CD14-positive monocyte (primary cell): ENCODE measurements around the gene STK32B. TPM values are rescaled to one million over a fixed set of nuclear protein-coding genes. Genes with fewer than 3 reads are reported as not detected.

Experiments
- DNase-seq, 3 donors: peaks; one replicate each; pipeline ENCODE4 v3.0.0-alpha.2; 2011 to 2022
- H2AFZ ChIP-seq: 2 replicates; pipeline ENCODE4 v1.6.0; 2012; ENCODE audit warnings: mild to moderate bottlenecking, low read depth, low read length, inconsistent platforms; ENCODE audit not compliant: insufficient read depth, poor library complexity, severe bottlenecking
- H3K27ac ChIP-seq, 2 donors: 1 replicate in 1 of 2; 2 replicates in 1 of 2; pipeline ENCODE4 v1.5.1; 2012 to 2013; ENCODE audit warnings: low read length in 2 of 2, control low read depth in 1 of 2, inconsistent platforms in 1 of 2, low read depth in 1 of 2, mild to moderate bottlenecking in 1 of 2
- H3K27me3 ChIP-seq, 2 donors: one replicate each; pipeline versions ENCODE4 v1.6.0 to v1.6.1; 2011 to 2013; ENCODE audit warnings: low read length in 2 of 2; ENCODE audit not compliant: control insufficient read depth in 2 of 2, insufficient read depth in 2 of 2
- H3K36me3 ChIP-seq, 2 donors: replicated peaks in 1 of 2; 1 replicate in 1 of 2; 2 replicates in 1 of 2; pipeline versions ENCODE4 v1.5.1 to v1.6.1; 2012 to 2013; ENCODE audit warnings: low read length in 2 of 2, control low read depth in 1 of 2, inconsistent platforms in 1 of 2, mild to moderate bottlenecking in 1 of 2; ENCODE audit not compliant: insufficient read depth in 2 of 2, control insufficient read depth in 1 of 2
- H3K4me1 ChIP-seq, 2 donors: 1 replicate in 1 of 2; 2 replicates in 1 of 2; pipeline versions ENCODE4 v1.5.1 to v1.6.1; 2012 to 2013; ENCODE audit warnings: low read length in 2 of 2, control low read depth in 1 of 2, inconsistent platforms in 1 of 2, mild to moderate bottlenecking in 1 of 2, moderate library complexity in 1 of 2; ENCODE audit not compliant: insufficient read depth in 2 of 2, control insufficient read depth in 1 of 2
- H3K4me2 ChIP-seq: replicated peaks from 2 replicates; pipeline ENCODE3; 2012; ENCODE audit warnings: low read length, moderate library complexity, mild to moderate bottlenecking; ENCODE audit not compliant: poor library complexity, severe bottlenecking; ENCODE audit errors: extremely low read depth
- H3K4me3 ChIP-seq, 3 experiments: fragments of 200-600 bp in 1 of 3; sonication (generic) in 1 of 3; replicated peaks in 1 of 3; 1 replicate in 2 of 3; 2 replicates in 1 of 3; pipeline ENCODE4 v1.5.1; 2011 to 2013; ENCODE audit warnings: low read length in 3 of 3, mild to moderate bottlenecking in 3 of 3, control low read depth in 2 of 3, low read depth in 2 of 3, inconsistent platforms in 1 of 3, moderate library complexity in 1 of 3
- H3K79me2 ChIP-seq: 2 replicates; pipeline ENCODE4 v1.6.0; 2012; ENCODE audit warnings: mild to moderate bottlenecking, control low read depth, inconsistent platforms, low read length, moderate library complexity; ENCODE audit not compliant: insufficient read depth
- H3K9ac ChIP-seq: 2 replicates; pipeline ENCODE4 v1.6.0; 2017; ENCODE audit warnings: low read length, mild to moderate bottlenecking; ENCODE audit not compliant: insufficient read depth, poor library complexity, severe bottlenecking
- H3K9me3 ChIP-seq, 2 donors: replicated peaks in 1 of 2; 1 replicate in 1 of 2; 2 replicates in 1 of 2; pipeline versions ENCODE4 v1.5.1 to v1.6.1; 2012 to 2013; ENCODE audit warnings: low read length in 2 of 2, control low read depth in 1 of 2; ENCODE audit not compliant: control insufficient read depth in 1 of 2, insufficient read depth in 1 of 2
- H4K20me1 ChIP-seq: 2 replicates; pipeline ENCODE4 v1.6.0; 2012; ENCODE audit warnings: mild to moderate bottlenecking, low read length, control low read depth, moderate library complexity; ENCODE audit not compliant: insufficient read depth
- H3K27ac Mint-ChIP-seq, 7 donors: one replicate each; pipeline ENCODE4 v1.8.0; 2020; ENCODE audit warnings: mild to moderate bottlenecking in 7 of 7, mixed read lengths in 7 of 7, moderate library complexity in 6 of 7, inconsistent platforms in 2 of 7
- H3K27me3 Mint-ChIP-seq, 3 donors: one replicate each; pipeline ENCODE4 v1.8.0; 2021 to 2022; ENCODE audit warnings: low read depth in 3 of 3, mild to moderate bottlenecking in 3 of 3, mixed read lengths in 3 of 3, moderate library complexity in 3 of 3, inconsistent platforms in 1 of 3
- H3K36me3 Mint-ChIP-seq, 2 donors: one replicate each; pipeline ENCODE4 v1.8.0; 2020; ENCODE audit warnings: mixed read lengths in 2 of 2, inconsistent platforms in 1 of 2, mild to moderate bottlenecking in 1 of 2
- H3K4me1 Mint-ChIP-seq: one replicate; pipeline ENCODE4 v1.8.0; 2020; ENCODE audit warnings: mild to moderate bottlenecking, mixed read lengths
- H3K4me3 Mint-ChIP-seq, 2 donors: one replicate each; pipeline ENCODE4 v1.8.0; 2020; ENCODE audit warnings: mild to moderate bottlenecking in 2 of 2, mixed read lengths in 2 of 2, moderate library complexity in 1 of 2
- H3K9me3 Mint-ChIP-seq, 7 donors: one replicate each; pipeline ENCODE4 v1.8.0; 2020 to 2022; ENCODE audit warnings: mixed read lengths in 7 of 7, mild to moderate bottlenecking in 6 of 7, moderate library complexity in 6 of 7, inconsistent platforms in 2 of 7
- CTCF ChIP-seq: fragments of 200-600 bp; IDR thresholded peaks from one replicate; pipeline ENCODE4 v1.8.0; 2022; ENCODE audit warnings: antibody characterized with exemption, mild to moderate bottlenecking
- WGBS: methylation state at CpG from one replicate; pipeline ENCODE4 v1.1.5; 2013; ENCODE audit warnings: missing lambda C conversion rate; ENCODE audit not compliant: insufficient coverage; 5-methylcytosine and 5-hydroxymethylcytosine counted together
- intact Hi-C, 2 donors: fragments of 100-400 bp; cut with micrococcal nuclease; formaldehyde crosslinking; loops; one replicate each; pipeline versions ENCODE4 v1.15.0 to v1.15.1; 2023
- polyA plus RNA-seq, 3 donors: library from polyadenylated mRNA; depleted of rRNA in 1 of 3; unstranded in 2 of 3; stranded (reverse) in 1 of 3; fragments of 300-500 nt in 2 of 3; fragments of >200 nt in 1 of 3; fragmentation: Illumina TruSeq in 2 of 3; gene quantifications; 1 replicate in 2 of 3; 2 replicates in 1 of 3; pipeline ENCODE4 v1.2.3, GENCODE V29; 2012 to 2021

Gene STK32B
- polyA plus RNA-seq, 3 donors, result 0.61 to 1.7 (median 0.75) TPM

GRCh38 chr4:5361968-5362367 is 310.7 kb downstream of the STK32B start:
- intact Hi-C loops, result no loop called here
- H3K27me3 Mint-ChIP-seq, result peaks cover 0 to 2% (median 0%) of the 10 kb centered on the region in 3 donors
- Histone ChIP-seq H3K9ac (no peak overlapping the region), H3K4me2 (no peak overlapping the region), H3K4me1 (no peaks in the 10 kb centered on the region), H3K27ac (no peak overlapping the region), H3K27me3 (no peaks in the 10 kb centered on the region), H3K36me3 (no peaks in the 10 kb centered on the region), H2AFZ (no peak overlapping the region), H3K79me2 (no peaks in the 10 kb centered on the region), H4K20me1 (no peaks in the 10 kb centered on the region), H3K4me3 (no peak overlapping the region), H3K9me3 (no peaks in the 10 kb centered on the region)
- TF ChIP-seq CTCF, result no peak
- H3K27ac Mint-ChIP-seq, result no peak overlapping the region
- H3K36me3 Mint-ChIP-seq, result no peaks in the 10 kb centered on the region
- H3K4me1 Mint-ChIP-seq, result no peaks in the 10 kb centered on the region
- 87% methylated on average over 3 of the region's 5 CpGs for WGBS
- no peak overlapping the region for H3K4me3 Mint-ChIP-seq
- DNase-seq, result no peak
- peaks cover 0 to 2% (median 0%) of the 10 kb centered on the region in 7 donors for H3K9me3 Mint-ChIP-seq

GRCh38 chr4:5364406-5364805 is 313.1 kb downstream of the STK32B start:
- WGBS, result no CpG with 5 or more reads among the region's 3 CpGs
- intact Hi-C loops, result no loop called here
- Histone ChIP-seq H3K4me1 (no peaks in the 10 kb centered on the region), H3K4me2 (no peak overlapping the region), H3K9me3 (no peaks in the 10 kb centered on the region), H2AFZ (no peak overlapping the region), H3K36me3 (no peaks in the 10 kb centered on the region), H3K4me3 (no peak overlapping the region), H3K79me2 (no peaks in the 10 kb centered on the region), H3K27me3 (no peaks in the 10 kb centered on the region), H3K9ac (no peak overlapping the region), H4K20me1 (no peaks in the 10 kb centered on the region), H3K27ac (no peak overlapping the region)
- H3K9me3 Mint-ChIP-seq, result peaks cover 0 to 2% (median 0%) of the 10 kb centered on the region in 7 donors
- peaks cover 0 to 2% (median 2%) of the 10 kb centered on the region in 3 donors for H3K27me3 Mint-ChIP-seq
- no peaks in the 10 kb centered on the region for H3K4me1 Mint-ChIP-seq
- H3K4me3 Mint-ChIP-seq, result no peak overlapping the region
- H3K36me3 Mint-ChIP-seq, result no peaks in the 10 kb centered on the region
- no peak overlapping the region for H3K27ac Mint-ChIP-seq
- no peak for DNase-seq
- TF ChIP-seq CTCF, result no peak
